Astrocyte (in vitro differentiated cells and primary cell): ENCODE measurements around the gene APOBEC3H.

Experiments
- CTCF ChIP-seq: IDR thresholded peaks from 2 replicates; pipeline ENCODE4 v1.5.1; 2011; ENCODE audit warnings: low read depth, mild to moderate bottlenecking, inconsistent platforms, low read length, moderate library complexity; ENCODE audit not compliant: insufficient read depth
- EZH2 ChIP-seq: IDR thresholded peaks from 2 replicates; pipeline ENCODE4 v1.6.1; 2012; ENCODE audit warnings: mild to moderate bottlenecking, low read length, inconsistent platforms; ENCODE audit not compliant: insufficient read depth

DNA sequence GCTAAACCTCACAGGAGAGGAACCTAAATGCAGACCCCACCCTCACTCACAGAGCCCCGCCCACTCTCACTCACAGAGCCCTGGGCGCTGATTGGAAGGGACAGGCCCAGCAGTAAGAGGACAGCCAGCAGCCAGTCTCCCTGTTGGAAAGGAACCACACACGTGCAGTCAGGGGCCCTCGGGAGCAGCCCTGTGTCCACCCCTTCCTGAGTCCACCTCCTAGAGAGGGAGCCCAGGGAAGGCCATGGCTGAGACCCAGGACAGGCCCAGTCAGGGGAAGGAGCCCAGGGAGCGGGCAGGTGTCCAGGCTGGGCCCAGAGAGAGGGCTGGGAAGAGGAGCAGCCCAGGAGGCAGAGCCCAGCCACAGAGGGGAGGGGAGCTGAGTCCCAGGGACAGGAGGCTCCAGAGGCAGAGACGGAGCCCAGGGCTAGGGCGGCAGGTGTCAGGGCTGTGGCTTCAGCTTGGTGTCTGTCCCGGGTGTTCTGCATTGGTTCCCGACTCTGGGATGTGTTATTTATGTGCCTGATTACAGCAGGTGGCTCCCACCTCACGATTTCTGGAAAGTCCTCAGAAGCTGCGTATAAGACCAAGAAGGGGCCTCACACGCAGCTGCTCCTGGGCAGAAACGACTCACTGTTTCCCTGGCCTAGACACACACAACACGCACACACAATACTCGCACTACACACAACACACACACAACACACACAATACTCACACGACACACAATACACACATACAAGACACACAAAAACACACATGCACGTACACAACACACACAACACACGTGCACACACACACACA lies 9.0 kb upstream of the APOBEC3H start:
- TF ChIP-seq CTCF (no peak), EZH2 (no peak)
